ENCODE data around the gene RERE. TPM values are rescaled to one million over a fixed set of nuclear protein-coding genes. Genes with fewer than 3 reads are reported as not detected.
"Not testable (repeated sequence)": the region's sequence is repeated elsewhere in the genome, so short reads cannot be mapped to it uniquely, and the experiment has no call there.

The RERE gene
- total RNA-seq, 1 donor from 2014 or later: 141 TPM

GRCh38 chr1:8754247-8754650, 63.2 kb downstream of the RERE start:
- no peak for DNase-seq (ENCODE audit: extremely low read depth, low read depth, low spot score)

DNA sequence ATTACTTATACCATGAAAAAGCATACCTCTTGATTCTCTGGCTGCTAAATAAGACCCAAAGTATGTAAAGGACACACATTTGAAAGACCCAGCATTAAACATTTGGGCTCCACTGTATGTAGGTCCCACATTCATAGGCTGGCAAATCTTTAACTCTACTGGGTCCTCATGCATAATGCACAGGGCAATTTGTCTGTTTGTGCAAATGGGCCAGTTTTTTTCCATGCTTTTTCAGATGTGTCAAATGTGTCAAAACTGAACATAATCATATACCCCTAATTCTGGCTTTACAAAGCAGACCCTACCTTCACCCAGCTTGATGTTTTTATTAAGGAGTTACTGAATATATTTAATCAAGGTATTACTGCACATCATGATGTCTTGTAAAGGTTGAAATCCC, 63.7 kb downstream of the RERE start:
- DNase-seq (ENCODE audit: extremely low read depth, low read depth, low spot score): no peak

GRCh38 chr1:8752921-8753713, 64.3 kb downstream of the RERE start:
- DNase-seq (ENCODE audit: extremely low read depth, low read depth, low spot score): no peak

- no peak for DNase-seq (ENCODE audit: extremely low read depth, low read depth, low spot score)
Measured at GRCh38 chr1:8752411-8752810, 65.0 kb downstream of the RERE start.

DNA sequence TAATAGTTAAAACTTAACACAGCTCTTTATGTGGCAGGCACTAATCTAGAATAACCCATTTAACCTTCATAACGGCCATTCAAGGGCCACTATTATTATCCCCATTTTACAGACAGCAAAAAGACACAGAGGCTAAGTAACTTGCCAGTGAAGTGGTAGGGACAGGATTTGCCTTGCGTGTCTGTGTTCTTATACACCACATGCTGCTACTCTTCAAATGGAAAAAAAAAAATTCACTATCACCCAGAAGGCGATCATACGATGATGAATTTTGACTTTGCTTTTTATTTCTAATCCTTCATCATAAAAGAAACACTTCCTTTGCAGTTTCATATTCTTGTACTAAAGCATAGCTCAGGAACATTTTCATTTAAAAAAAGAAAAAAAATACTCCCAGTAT, 65.5 kb downstream of the RERE start:
- DNase-seq (ENCODE audit: extremely low read depth, low read depth, low spot score): no peak

- DNase-seq (ENCODE audit: extremely low read depth, low read depth, low spot score): no peak
Measured at GRCh38 chr1:8747879-8748825, 69.3 kb downstream of the RERE start.

GRCh38 chr1:8746554-8746953, 70.9 kb downstream of the RERE start:
- DNase-seq (ENCODE audit: extremely low read depth, low read depth, low spot score): no peak

DNA sequence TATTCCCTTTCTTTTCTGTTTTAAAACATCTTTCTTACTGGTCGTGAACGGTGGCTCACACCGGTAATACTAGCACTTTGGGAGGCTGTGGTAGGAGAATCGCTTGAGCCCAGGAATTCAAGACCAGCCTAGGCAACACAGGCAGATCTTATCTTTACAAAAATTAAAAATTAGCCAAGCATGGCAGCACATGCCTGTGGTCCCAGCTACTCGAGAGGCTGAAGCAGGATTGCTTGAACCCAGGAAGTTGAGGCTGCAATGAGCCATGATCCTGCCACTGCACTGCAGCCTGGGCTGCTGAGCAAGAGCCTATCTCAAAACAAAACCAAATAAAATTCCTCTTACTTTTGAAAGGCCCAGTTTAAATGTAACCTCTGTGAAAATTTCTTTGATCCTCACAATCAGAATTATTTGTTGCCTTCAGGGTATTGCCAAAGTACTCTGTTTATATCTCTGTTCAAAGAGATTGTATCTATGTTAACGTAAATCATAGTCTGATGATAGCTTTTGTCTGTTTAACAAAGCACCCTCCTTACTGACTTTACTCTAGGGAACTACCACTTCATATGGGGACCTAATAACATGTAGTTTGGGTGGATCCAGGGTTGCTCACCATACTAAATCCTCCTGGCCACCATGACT, 71.6 kb downstream of the RERE start:
- no peak for DNase-seq (ENCODE audit: extremely low read depth, low read depth, low spot score)

GRCh38 chr1:8745346-8745745, 72.1 kb downstream of the RERE start:
- no peak for DNase-seq (ENCODE audit: extremely low read depth, low read depth, low spot score)

GRCh38 chr1:8742022-8742924, 75.2 kb downstream of the RERE start:
- no peak for DNase-seq (ENCODE audit: extremely low read depth, low read depth, low spot score)

GRCh38 chr1:8740034-8740449, 77.4 kb downstream of the RERE start:
- peak; percentile 23 for DNase-seq (ENCODE audit: extremely low read depth, low read depth, low spot score)

- DNase-seq (ENCODE audit: extremely low read depth, low read depth, low spot score): no peak
Measured at GRCh38 chr1:8739377-8739776, 78.1 kb downstream of the RERE start.

- no peak for DNase-seq (ENCODE audit: extremely low read depth, low read depth, low spot score)
Measured at GRCh38 chr1:8736927-8737326, 80.5 kb downstream of the RERE start.

- DNase-seq (ENCODE audit: extremely low read depth, low read depth, low spot score): no peak
Measured at GRCh38 chr1:8733484-8733883, 84.0 kb downstream of the RERE start.

- DNase-seq (ENCODE audit: extremely low read depth, low read depth, low spot score): no peak
Measured at GRCh38 chr1:8731162-8731561, 86.3 kb downstream of the RERE start.

DNA sequence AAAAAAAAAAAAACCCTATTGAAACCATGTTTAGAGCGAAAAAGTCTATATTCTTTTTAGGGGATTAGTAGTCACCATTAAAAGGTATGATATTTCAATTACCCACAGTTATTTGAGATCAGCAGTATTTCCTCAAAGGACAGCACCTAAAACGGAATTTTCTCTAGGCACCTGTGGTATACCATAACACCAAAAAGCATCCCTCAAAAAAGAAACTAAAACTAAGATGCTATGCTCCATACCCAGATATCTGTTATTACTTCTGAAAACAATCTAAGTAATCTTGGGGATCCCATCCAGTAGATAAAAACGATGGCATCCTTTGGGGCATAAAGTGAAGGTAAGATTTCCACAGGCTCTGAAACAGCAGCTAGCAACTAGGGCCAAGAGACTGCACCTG, 89.0 kb downstream of the RERE start:
- no peak for DNase-seq (ENCODE audit: extremely low read depth, low read depth, low spot score)

- DNase-seq (ENCODE audit: extremely low read depth, low read depth, low spot score): no peak
Measured at GRCh38 chr1:8727809-8728213, 89.6 kb downstream of the RERE start.

- DNase-seq (ENCODE audit: extremely low read depth, low read depth, low spot score): not testable (repeated sequence)
Measured at GRCh38 chr1:8727316-8727715, 90.1 kb downstream of the RERE start.

DNA sequence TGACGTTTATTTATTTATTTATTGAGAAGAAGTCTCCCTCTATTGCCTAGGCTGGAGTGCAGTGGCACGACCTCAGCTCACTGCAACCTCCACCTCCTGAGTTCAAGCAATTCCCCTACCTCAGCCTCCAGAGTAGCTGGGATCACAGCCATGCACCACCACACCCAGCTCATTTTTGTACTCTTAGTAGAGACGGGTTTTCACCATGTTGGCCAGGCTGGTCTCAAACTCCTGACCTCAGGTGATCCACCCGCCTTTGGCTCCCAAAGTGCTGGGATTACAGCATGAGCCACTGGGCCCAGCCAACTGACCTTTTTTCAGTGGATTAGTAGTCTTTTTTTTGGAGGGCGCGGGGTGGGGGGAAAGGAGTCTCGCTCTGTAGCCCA, 90.6 kb downstream of the RERE start:
- DNase-seq (ENCODE audit: extremely low read depth, low read depth, low spot score): not testable (repeated sequence)

GRCh38 chr1:8723010-8723409, 94.4 kb downstream of the RERE start:
- no peak for DNase-seq (ENCODE audit: extremely low read depth, low read depth, low spot score)
